Spleen (tissue), 7 donors: ENCODE measurements around the gene ADGRL3.

Source experiments
- CTCF ChIP-seq, 11 experiments: fragments of 200-600 bp in 7 of 11; fragments of 450-650 bp in 4 of 11; sonication (generic) in 4 of 11; IDR thresholded peaks in 8 of 11; conservative IDR thresholded peaks in 3 of 11; 1 replicate in 7 of 11; 2 replicates in 4 of 11; pipeline versions ENCODE4 v1.4.0 to v1.8.0; 2016 to 2021; ENCODE audit warnings: antibody characterized with exemption in 11 of 11, inconsistent platforms in 4 of 11, mild to moderate bottlenecking in 1 of 11
- POLR2A ChIP-seq, 3 donors: fragments of 450-650 bp; IDR thresholded peaks; one replicate each; pipeline ENCODE4 v1.5.1; 2017; ENCODE audit warnings: antibody characterized with exemption in 3 of 3, mild to moderate bottlenecking in 1 of 3
- POLR2AphosphoS5 ChIP-seq, 3 donors: sonication (generic); formaldehyde crosslinking; IDR thresholded peaks; one replicate each; pipeline ENCODE4 v1.5.1; 2017; ENCODE audit warnings: antibody characterized with exemption in 3 of 3
- donor health status: DM: no; HTN: no; CAD: no; lungs with moderate emphysema.
- donor health status: DM: no; HTN: no; CAD: no.
- donor health status: DM: no; HTN: no; CAD: no.

GRCh38 chr4:61824454-61824853 lies 624.3 kb downstream of the ADGRL3 start:
- TF ChIP-seq CTCF (IDR thresholded peaks at IDR 0.05 in 8 of 11, conservative IDR thresholded peaks at IDR 0.05 in 3 of 11): no peak
- no peak for TF ChIP-seq POLR2AphosphoS5 (IDR thresholded peaks at IDR 0.05)
- no peak for TF ChIP-seq POLR2A (IDR thresholded peaks at IDR 0.05)
